ENCODE measurements around the gene OPTC.

Gene OPTC

GRCh38 chr1:203518541-203518940 is 24.6 kb downstream of the OPTC start:
- no peak for DNase-seq

DNA sequence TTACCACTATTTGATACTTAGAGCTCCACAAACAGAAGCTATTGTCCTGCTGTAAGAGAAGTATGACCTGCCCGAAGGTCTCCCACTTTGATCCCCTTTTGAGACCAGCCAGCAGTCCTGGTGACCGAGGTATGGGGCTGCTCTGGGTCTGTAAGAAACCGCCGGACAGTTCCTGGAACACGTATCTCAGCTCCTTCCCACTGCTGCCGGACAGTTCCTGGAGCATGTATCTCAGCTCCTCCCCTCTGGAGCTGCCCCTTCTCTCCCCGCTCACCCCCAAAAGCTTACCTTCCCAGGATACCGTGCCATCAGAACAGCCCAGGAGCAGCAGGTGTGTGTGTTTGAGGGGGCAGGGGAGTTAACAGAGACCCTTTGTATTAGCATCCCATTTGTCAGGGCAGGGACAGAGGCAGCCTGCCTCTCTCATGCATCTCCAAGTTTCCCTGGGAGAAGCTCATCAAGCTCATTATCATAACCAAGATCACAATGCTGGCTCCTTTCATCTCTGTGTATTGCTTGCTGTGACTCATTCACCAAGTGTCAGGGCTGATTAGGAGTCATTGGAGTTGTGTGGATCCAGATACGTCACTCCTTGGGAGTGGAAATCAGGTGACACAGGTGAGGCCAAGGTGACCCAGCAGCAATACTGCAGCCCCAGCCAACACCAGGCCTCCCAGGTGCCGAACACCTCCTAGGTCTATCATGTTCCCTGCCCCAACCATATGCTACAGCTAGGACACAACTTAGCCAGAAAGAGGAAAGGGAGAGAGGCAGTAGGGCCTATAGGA is 25.3 kb downstream of the OPTC start:
- no peak for DNase-seq

DNA sequence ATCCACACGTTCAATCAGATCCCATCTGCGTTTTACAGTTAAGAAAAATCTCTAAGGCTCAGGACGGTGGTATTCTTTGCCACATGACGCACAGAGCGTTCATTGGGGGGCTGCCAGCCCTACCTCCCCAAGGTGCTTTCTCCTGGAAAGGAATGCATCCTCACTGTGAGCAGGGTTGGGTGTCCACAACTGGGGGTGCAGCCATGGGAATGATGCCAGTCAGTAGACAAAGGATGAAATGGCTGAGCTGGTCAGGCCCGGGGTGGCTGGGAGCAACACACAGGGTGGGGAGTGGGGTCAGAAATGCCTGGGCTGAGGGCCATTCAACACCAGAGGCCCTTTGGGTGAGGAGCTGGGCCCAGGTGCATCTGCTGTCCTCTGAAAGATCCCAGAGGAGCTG is 25.9 kb downstream of the OPTC start:
- no peak for DNase-seq

- DNase-seq, result no peak
These were observed 26.4 kb downstream of the OPTC start for GRCh38 chr1:203520315-203520714.

- no peak for DNase-seq
These were observed 27.3 kb downstream of the OPTC start for GRCh38 chr1:203521074-203521794.

DNA sequence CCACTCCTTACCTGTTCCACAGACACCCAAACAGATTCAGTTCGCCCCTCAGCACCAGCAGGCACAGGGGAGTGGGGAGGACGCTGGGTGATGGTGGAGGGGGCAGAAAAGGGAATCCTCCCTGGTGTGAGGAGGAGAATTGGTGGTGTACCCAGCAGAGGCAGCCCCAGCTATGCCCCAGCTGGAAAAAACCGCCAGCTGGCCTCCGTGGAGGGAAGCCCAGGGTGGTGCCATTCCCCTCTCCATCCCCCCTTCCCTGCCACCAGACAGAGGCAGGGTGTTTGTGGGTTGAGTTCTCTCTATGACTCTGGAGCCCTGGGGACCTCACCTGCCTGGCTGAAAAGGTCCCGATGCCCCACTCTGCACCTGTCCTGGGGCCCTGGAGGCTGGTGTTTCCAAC is 27.9 kb downstream of the OPTC start:
- DNase-seq, result no peak

DNA sequence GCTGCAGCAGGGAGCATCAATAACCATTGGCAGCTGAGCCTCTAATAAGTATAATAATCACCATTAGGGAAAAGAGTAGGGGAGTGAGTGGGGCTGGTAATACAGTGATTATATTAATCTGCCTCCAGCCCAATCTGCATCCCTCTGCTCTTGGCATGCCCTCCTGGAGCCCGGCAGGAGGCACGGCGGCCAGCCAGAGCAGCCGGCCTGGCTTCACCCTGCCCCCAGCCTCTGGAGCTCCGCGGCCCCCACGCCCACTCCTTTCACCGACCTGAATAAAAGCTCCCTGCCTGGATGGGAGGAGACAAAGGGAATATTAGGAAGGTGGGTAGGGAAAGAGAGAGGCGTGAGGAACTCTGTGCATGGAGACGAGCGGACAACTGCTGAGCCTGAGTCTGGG is 28.3 kb downstream of the OPTC start:
- no peak for DNase-seq

GRCh38 chr1:203523667-203524066 is 29.7 kb downstream of the OPTC start:
- DNase-seq, result no peak

- no peak for DNase-seq
These were observed 30.2 kb downstream of the OPTC start for GRCh38 chr1:203524152-203524551.

DNA sequence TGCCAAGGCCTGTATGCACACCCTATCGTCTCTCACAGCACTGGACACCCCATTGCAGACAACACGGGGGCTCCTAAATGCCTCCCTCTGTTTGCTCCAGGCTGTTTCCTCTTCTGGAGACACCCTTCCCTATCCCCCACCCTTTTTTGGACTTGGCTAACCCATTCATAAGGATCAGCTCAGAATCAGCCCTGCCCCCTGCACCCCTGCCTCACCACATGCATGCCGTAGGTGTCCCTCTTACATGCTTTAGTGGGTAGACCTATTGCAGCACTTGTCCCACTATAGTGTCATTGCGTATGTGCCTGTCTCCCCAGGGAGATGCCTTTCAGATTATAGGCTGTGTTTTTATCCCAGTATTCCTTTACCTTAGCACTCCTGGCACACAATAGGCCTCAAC is 30.9 kb downstream of the OPTC start:
- DNase-seq, result no peak

GRCh38 chr1:203525685-203526084 is 31.7 kb downstream of the OPTC start:
- DNase-seq, result no peak

- DNase-seq, result no peak
These were observed 32.2 kb downstream of the OPTC start for GRCh38 chr1:203526130-203526529.

DNA sequence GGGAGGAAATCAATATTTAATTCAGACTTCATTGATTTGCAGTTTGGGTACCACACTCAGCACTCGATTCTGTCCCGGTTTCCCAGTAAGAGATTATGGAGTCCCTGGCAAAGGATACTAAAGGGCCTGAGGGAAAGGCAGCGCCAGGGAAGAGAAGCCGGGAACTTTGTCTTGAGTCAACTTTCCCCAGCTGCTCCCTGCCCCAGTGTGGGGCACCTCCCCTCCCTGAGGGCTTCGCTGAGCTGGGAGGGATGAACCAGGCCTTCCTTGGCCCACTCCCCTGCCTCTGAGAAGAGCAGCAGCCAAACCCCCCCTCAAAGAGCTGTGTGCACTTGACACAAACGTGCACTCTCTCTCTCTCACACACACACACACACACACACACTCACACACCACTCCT is 32.6 kb downstream of the OPTC start:
- no peak for DNase-seq

DNA sequence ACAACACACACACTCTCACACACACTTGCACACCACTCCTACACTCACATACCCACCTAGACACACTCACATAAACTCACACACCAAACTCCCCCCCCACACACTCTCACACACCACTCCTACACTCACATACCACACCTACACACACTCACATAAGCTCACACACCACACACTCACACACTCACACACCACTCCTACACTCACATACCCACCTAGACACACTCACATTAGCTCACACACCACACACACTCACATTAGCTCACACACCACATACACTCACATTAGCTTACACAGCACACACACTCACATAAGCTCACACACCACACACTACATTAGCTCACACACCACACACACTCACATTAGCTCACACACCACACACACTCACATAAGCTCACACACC is 33.1 kb downstream of the OPTC start:
- no peak for DNase-seq

GRCh38 chr1:203528063-203528462 is 34.1 kb downstream of the OPTC start:
- no peak for DNase-seq

DNA sequence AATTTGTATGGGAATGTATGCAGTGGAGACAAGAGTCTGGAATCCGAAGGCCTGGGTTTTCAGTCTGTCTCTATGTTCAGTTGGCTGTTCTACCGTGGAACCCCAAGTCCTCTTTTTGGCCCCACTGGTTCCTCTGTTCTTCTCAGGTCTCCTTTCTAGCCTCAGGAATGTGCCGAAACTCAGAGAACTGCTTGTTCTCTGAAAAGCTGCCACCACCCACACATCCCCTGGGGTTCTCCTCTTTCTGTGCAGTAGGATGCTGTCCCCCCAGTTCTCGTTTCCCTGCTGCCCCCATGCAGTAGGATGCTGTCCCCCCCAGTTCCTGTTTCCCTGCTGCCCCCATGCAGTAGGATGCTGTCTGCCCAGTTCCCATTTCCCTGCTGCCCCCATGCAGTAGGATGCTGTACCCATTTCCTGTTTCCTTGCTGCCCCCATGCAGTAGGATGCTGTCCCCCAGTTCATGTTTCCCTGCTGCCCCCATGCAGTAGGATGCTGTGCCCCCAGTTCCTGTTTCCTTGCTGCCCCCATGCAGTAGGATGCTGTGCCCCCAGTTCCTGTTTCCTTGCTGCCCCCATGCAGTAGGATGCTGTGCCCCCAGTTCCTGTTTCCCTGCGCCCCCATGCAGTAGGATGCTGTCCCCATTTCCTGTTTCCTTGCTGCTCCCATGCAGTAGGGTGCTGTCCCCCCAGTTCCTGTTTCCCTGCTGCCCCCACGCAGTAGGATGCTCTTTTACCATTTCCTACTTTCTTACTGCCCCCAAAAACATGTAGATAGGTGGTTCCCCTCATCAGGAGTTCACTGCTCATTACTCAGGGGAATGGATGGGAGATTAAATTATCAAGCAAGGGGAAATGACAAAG is 35.3 kb downstream of the OPTC start:
- DNase-seq, result no peak

GRCh38 chr1:203531063-203531462 is 37.1 kb downstream of the OPTC start:
- no peak for DNase-seq

DNA sequence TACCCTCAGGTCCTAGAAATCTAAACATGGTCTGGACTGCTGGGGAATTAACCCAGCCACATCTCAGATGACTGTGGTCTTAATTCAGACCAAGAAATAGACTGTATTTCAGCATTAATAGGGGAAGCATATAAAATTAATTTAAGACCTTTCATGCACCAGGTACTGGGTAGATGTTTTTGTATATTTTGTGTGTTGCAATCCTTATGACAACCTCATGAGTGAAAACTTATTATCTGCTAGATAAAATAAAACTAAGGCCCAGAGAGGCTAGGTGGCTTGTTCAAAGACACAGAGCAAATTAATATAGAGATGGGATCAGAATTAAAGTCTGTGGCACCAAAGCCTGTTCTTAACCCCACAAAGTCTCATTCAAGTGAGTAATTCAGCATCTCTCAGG is 40.1 kb downstream of the OPTC start:
- DNase-seq, result no peak

GRCh38 chr1:203534526-203534925 is 40.6 kb downstream of the OPTC start:
- DNase-seq, result no peak

DNA sequence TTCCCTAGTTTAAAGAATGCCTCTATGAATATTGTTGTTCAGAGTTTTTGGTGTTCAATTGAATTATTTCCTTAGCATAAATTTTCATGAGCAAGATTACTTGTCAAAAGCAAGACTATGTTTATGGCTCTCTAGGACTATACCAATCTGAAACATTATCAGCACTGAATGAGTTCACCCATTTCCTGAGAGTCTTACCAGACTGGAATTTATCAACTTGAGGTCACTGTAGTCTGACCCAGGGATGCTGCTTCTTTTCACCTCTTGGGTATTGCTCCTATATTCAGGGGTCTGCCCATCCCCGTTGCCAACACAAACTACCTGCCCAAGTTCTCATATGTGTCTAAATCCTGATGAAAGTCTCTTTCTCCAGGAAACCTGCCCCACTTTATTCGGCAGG is 42.6 kb downstream of the OPTC start:
- no peak for DNase-seq

- DNase-seq, result no peak
These were observed 43.1 kb downstream of the OPTC start for GRCh38 chr1:203536980-203537455.

- no peak for DNase-seq
These were observed 44.0 kb downstream of the OPTC start for GRCh38 chr1:203537806-203538464.

GRCh38 chr1:203538726-203539125 is 44.8 kb downstream of the OPTC start:
- DNase-seq, result no peak

Measured in stimulated activated CD4-positive, alpha-beta T cell treated with anti-CD3 and anti-CD28 coated beads, Interleukin-1b, Interleukin-23, amount 100 ng/mL, for 48 hours (primary cell).